ENCODE data around the gene RMDN2.

GRCh38 chr2:37887286-37887685, 37.8 kb upstream of the RMDN2 start:
- no peak for TF ChIP-seq POLR2A (IDR thresholded peaks at IDR 0.05)
- TF ChIP-seq, protein P1, sequence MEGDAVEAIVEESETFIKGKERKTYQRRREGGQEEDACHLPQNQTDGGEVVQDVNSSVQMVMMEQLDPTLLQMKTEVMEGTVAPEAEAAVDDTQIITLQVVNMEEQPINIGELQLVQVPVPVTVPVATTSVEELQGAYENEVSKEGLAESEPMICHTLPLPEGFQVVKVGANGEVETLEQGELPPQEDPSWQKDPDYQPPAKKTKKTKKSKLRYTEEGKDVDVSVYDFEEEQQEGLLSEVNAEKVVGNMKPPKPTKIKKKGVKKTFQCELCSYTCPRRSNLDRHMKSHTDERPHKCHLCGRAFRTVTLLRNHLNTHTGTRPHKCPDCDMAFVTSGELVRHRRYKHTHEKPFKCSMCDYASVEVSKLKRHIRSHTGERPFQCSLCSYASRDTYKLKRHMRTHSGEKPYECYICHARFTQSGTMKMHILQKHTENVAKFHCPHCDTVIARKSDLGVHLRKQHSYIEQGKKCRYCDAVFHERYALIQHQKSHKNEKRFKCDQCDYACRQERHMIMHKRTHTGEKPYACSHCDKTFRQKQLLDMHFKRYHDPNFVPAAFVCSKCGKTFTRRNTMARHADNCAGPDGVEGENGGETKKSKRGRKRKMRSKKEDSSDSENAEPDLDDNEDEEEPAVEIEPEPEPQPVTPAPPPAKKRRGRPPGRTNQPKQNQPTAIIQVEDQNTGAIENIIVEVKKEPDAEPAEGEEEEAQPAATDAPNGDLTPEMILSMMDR (IDR thresholded peaks at IDR 0.05): no peak
